ENCODE data around the gene KRTAP10-8.

- no peak for TF ChIP-seq CTCF (conservative IDR thresholded peaks at IDR 0.05)
- no peak for TF ChIP-seq EZH2 (IDR thresholded peaks at IDR 0.05; ENCODE audit: low read depth)
These were observed 18.1 kb upstream of the KRTAP10-8 start for GRCh38 chr21:44593598-44594405.

All from PC-9 (cell line).